A549 (cell line): Measurements from ENCODE around the gene CLIP1. TPM values are rescaled to one million over a fixed set of nuclear protein-coding genes. Genes with fewer than 3 reads are reported as not detected.

Experiments
- polyA plus RNA-seq, 4 experiments: library from polyadenylated mRNA; depleted of rRNA in 3 of 4; stranded (reverse); fragments of >200 nt; fragmentation: RNase III in 1 of 4; extraction: RNeasy Plus Mini Kit Qiagen cat#74134 plus additional on column Dnase treatment in 1 of 4; gene quantifications; 2 replicates in 3 of 4; 3 replicates in 1 of 4; pipeline ENCODE4 v1.2.3, GENCODE V29; 2011 to 2017

Gene CLIP1
- polyA plus RNA-seq, 2 of the 4 experiments (the other 2 are of a cell fraction): 43.0 to 133 TPM

Other genes with a start within 250 kb of the CLIP1 start
- not detected in 2 replicates for gene IL31, start 248.4 kb downstream of the CLIP1 start, polyA plus RNA-seq (2011; rRNA removed)
- not detected in 3 replicates for gene IL31, start 248.4 kb downstream of the CLIP1 start, polyA plus RNA-seq (2017; fragmentation: RNase III; extraction: RNeasy Plus Mini Kit Qiagen cat#74134 plus additional on column Dnase treatment)
- 0.09 TPM in 1 of 2 replicates, not detected in the other for gene LRRC43, start 239.5 kb downstream of the CLIP1 start, polyA plus RNA-seq (2011; rRNA removed)
- 0.14 to 0.26 TPM in 2 of 3 replicates, not detected in the other for gene LRRC43, start 239.5 kb downstream of the CLIP1 start, polyA plus RNA-seq (2017; fragmentation: RNase III; extraction: RNeasy Plus Mini Kit Qiagen cat#74134 plus additional on column Dnase treatment)
- 0.66 and 0.74 TPM in 2 replicates for gene B3GNT4, start 219.0 kb downstream of the CLIP1 start, polyA plus RNA-seq (2011; rRNA removed)
- 0.55 to 1.2 TPM (median 0.73 TPM) in 3 replicates for gene B3GNT4, start 219.0 kb downstream of the CLIP1 start, polyA plus RNA-seq (2017; fragmentation: RNase III; extraction: RNeasy Plus Mini Kit Qiagen cat#74134 plus additional on column Dnase treatment)
- 104 and 108 TPM in 2 replicates for gene DIABLO, start 196.6 kb downstream of the CLIP1 start, polyA plus RNA-seq (2011; rRNA removed)
- 74.9 to 78.5 TPM (median 75.2 TPM) in 3 replicates for gene DIABLO, start 196.6 kb downstream of the CLIP1 start, polyA plus RNA-seq (2017; fragmentation: RNase III; extraction: RNeasy Plus Mini Kit Qiagen cat#74134 plus additional on column Dnase treatment)
- 28.6 and 32.4 TPM in 2 replicates for gene VPS33A, start 156.2 kb downstream of the CLIP1 start, polyA plus RNA-seq (2011; rRNA removed)
- 19.5 to 20.4 TPM (median 19.9 TPM) in 3 replicates for gene VPS33A, start 156.2 kb downstream of the CLIP1 start, polyA plus RNA-seq (2017; fragmentation: RNase III; extraction: RNeasy Plus Mini Kit Qiagen cat#74134 plus additional on column Dnase treatment)
- gene ZCCHC8, start 78.3 kb upstream of the CLIP1 start, polyA plus RNA-seq (2011; rRNA removed): 35.6 and 40.1 TPM in 2 replicates
- 20.9 to 23.2 TPM (median 21.1 TPM) in 3 replicates for gene ZCCHC8, start 78.3 kb upstream of the CLIP1 start, polyA plus RNA-seq (2017; fragmentation: RNase III; extraction: RNeasy Plus Mini Kit Qiagen cat#74134 plus additional on column Dnase treatment)
- 43.0 and 83.3 TPM in 2 replicates for gene RSRC2, start 104.3 kb upstream of the CLIP1 start, polyA plus RNA-seq (2011; rRNA removed)
- 72.2 to 75.3 TPM (median 72.8 TPM) in 3 replicates for gene RSRC2, start 104.3 kb upstream of the CLIP1 start, polyA plus RNA-seq (2017; fragmentation: RNase III; extraction: RNeasy Plus Mini Kit Qiagen cat#74134 plus additional on column Dnase treatment)
- 61.1 and 68.7 TPM in 2 replicates for gene KNTC1, start 104.6 kb upstream of the CLIP1 start, polyA plus RNA-seq (2011; rRNA removed)
- gene KNTC1, start 104.6 kb upstream of the CLIP1 start, polyA plus RNA-seq (2017; fragmentation: RNase III; extraction: RNeasy Plus Mini Kit Qiagen cat#74134 plus additional on column Dnase treatment): 30.6 to 34.3 TPM (median 33.8 TPM) in 3 replicates